Neuron (in vitro differentiated cells): ENCODE data around the gene SEC16B.
"Not testable (repeated sequence)": the region's sequence is repeated elsewhere in the genome, so short reads cannot be mapped to it uniquely, and the experiment has no call there.

ENCODE experiments used
- H2AFZ ChIP-seq: one replicate; pipeline ENCODE4 v1.6.1; 2013; ENCODE audit warnings: low read depth, mild to moderate bottlenecking, inconsistent platforms, low read length, moderate library complexity
- H3K27me3 ChIP-seq: one replicate; pipeline ENCODE4 v1.6.1; 2013; ENCODE audit warnings: low read length; ENCODE audit not compliant: insufficient read depth
- H3K36me3 ChIP-seq: one replicate; pipeline ENCODE4 v1.6.1; 2013; ENCODE audit warnings: low read length; ENCODE audit not compliant: insufficient read depth
- H3K4me1 ChIP-seq: one replicate; pipeline ENCODE4 v1.6.1; 2013; ENCODE audit warnings: low read length; ENCODE audit not compliant: insufficient read depth
- H3K4me3 ChIP-seq: 2 replicates; pipeline ENCODE4 v1.5.1; 2013; ENCODE audit warnings: mild to moderate bottlenecking, low read length, moderate library complexity
- H3K9me3 ChIP-seq: one replicate; pipeline ENCODE4 v1.6.1; 2013; ENCODE audit warnings: low read length

Gene SEC16B

DNA sequence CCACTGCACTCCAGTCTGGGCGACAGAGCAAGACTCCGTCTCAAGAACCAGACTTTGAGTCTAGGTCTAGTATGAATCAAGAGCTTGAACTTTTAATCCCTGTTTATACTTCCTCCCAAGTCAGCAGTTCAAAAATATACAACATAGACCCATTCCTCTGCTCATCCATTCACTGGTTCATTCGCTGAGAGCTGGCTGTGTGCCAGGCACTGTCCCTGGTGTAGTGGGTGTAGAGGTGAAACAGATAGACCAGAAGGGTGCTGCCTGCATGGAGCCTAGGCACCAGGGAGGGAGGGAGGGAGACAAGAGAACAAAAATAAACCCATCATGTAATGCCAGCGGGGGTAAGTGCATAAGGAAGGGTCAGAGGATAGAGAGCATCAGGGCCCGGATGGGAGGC lies 25.5 kb upstream of the SEC16B start:
- no peaks in the 10 kb centered on the region for H3K36me3 ChIP-seq
- peaks cover 5% of the 10 kb centered on the region for H3K27me3 ChIP-seq
- no peaks in the 10 kb centered on the region for H3K4me1 ChIP-seq
- no peak overlapping the region for H3K4me3 ChIP-seq
- H2AFZ ChIP-seq = no peak overlapping the region
- H3K9me3 ChIP-seq = no peaks in the 10 kb centered on the region

- H3K36me3 ChIP-seq, H3K4me3 ChIP-seq, H3K27me3 ChIP-seq, H3K9me3 ChIP-seq, H3K4me1 ChIP-seq, H2AFZ ChIP-seq: not testable (repeated sequence)
Observed at GRCh38 chr1:177986281-177986680, 16.4 kb upstream of the SEC16B start.

GRCh38 chr1:177984761-177985160 lies 14.9 kb upstream of the SEC16B start:
- H3K4me3 ChIP-seq = no peak overlapping the region
- H3K27me3 ChIP-seq = no peaks in the 10 kb centered on the region
- H3K36me3 ChIP-seq = no peaks in the 10 kb centered on the region
- H3K4me1 ChIP-seq = peaks cover 5% of the 10 kb centered on the region
- H3K9me3 ChIP-seq = no peaks in the 10 kb centered on the region
- no peak overlapping the region for H2AFZ ChIP-seq

DNA sequence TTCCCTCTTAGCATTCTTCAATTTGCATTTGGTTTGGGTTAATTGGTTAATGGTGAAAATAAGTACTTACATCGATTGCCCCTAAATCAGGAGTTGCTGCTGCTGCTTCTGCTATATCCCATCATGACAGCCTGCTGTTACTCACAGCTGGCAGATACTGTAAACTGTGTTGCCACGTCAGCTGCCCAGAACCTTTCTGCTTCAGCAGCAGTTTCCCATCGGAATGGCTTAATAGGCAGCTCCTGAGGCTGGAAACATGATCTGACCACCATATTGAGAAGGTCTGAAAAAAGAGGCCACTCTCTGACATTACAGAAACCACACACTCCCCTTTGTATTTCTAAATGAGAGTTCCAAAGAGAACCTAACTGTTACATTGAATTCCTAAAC lies 14.3 kb upstream of the SEC16B start:
- H2AFZ ChIP-seq = no peak overlapping the region
- no peaks in the 10 kb centered on the region for H3K27me3 ChIP-seq
- peaks cover 5% of the 10 kb centered on the region for H3K4me1 ChIP-seq
- no peak overlapping the region for H3K4me3 ChIP-seq
- H3K9me3 ChIP-seq = no peaks in the 10 kb centered on the region
- H3K36me3 ChIP-seq = no peaks in the 10 kb centered on the region

DNA sequence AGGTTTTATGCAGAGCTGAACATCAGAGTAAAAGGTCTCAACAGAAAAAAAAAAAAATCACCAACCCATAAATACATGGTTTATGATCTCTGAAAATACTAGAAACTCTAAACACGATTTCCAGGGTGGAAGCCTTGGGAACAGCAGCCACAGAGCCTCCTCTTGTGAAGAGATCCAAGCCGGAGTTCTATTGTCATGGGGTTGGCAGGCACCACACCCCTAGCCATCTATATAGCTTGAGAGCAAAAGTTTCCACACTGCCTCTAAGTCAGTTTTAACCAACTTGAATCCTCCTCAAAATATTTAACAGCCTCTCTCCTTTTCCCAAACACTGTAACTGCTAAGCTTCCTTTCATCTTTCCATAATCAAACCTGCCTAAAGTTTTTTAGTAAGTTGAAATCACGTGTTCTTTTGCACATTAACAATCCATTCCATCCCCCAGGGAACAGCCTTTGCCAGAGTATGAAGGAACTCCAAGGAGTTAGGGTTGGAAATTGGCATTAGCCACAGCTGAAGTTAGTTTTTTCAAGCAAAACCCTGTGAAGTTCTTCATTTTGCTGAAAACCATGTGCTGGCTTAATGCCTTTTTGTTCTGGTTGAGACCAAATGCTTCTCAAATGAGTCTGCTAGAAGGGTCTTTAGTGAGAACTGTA lies 13.8 kb upstream of the SEC16B start:
- Histone ChIP-seq H3K9me3 (no peaks in the 10 kb centered on the region), H3K4me3 (no peak overlapping the region), H3K36me3 (no peaks in the 10 kb centered on the region), H2AFZ (no peak overlapping the region), H3K4me1 (peaks cover 5% of the 10 kb centered on the region), H3K27me3 (no peaks in the 10 kb centered on the region)

DNA sequence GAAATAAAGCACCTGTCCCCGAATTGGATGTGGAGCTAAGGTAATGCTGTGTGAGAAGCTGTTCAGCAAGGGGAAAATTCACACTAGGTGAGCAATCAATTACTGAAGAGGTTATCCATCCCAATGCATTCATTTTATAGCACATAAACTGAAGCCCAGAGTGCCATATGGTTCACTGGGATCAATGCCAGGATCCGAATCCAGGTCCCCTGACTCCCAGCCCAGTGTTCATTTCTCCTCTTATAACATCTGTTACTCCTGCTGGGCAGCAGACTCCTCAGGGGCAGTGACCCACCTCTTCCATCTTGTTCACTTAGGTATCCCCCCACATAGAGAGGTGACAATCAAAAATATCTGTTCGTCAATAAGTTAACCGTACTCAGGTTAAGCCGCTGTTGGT lies 13.2 kb upstream of the SEC16B start:
- H2AFZ ChIP-seq = no peak overlapping the region
- no peaks in the 10 kb centered on the region for H3K27me3 ChIP-seq
- no peaks in the 10 kb centered on the region for H3K9me3 ChIP-seq
- peaks cover 5% of the 10 kb centered on the region for H3K4me1 ChIP-seq
- no peaks in the 10 kb centered on the region for H3K36me3 ChIP-seq
- no peak overlapping the region for H3K4me3 ChIP-seq

GRCh38 chr1:177981200-177981599 lies 11.3 kb upstream of the SEC16B start:
- Histone ChIP-seq H3K36me3 (no peaks in the 10 kb centered on the region), H3K27me3 (no peaks in the 10 kb centered on the region), H3K4me1 (peaks cover 2% of the 10 kb centered on the region), H3K9me3 (no peaks in the 10 kb centered on the region), H3K4me3 (no peak overlapping the region), H2AFZ (no peak overlapping the region)

DNA sequence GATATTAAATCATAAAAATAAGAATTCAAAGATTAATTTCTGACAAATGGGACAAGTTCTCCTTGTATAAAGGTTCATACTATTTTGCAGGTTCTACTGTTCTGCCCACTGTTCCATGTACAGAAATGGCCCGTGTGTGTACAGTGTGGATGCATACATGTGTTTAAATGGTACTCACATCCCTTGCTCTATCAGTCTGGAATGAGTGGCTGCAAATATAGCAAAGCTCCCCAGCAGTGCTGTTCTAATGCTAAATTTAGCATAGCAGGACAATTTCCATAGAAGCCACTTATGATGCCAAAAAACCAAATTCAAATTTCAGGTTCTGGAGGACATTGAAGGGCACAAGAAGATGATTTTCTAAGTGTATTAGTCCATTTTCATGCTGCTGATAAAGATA lies 9.4 kb upstream of the SEC16B start:
- Histone ChIP-seq H3K9me3 (no peaks in the 10 kb centered on the region), H3K36me3 (no peaks in the 10 kb centered on the region), H3K4me1 (no peaks in the 10 kb centered on the region), H3K4me3 (no peak overlapping the region), H3K27me3 (no peaks in the 10 kb centered on the region), H2AFZ (no peak overlapping the region)

DNA sequence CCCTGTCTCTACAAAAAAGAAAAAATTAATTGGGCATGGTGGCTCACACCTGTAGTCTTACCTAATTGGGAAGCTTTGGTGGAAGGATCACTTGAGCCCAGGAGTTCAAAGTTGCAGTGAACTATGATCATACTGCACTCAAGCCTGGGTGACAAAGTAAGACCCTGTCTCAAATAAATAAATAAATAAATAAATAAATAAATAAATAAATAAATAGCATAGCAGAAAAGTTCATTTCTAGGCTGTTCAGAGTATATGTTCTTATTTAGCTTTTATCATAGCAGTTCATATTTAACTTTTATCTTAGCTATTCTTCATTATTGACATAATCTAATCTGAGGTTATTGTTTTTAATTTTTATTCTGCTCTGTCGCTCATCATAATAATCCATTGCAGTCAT lies 8.7 kb upstream of the SEC16B start:
- Histone ChIP-seq H3K27me3 (no peaks in the 10 kb centered on the region), H2AFZ (no peak overlapping the region), H3K9me3 (no peaks in the 10 kb centered on the region), H3K4me3 (no peak overlapping the region), H3K4me1 (no peaks in the 10 kb centered on the region), H3K36me3 (no peaks in the 10 kb centered on the region)

DNA sequence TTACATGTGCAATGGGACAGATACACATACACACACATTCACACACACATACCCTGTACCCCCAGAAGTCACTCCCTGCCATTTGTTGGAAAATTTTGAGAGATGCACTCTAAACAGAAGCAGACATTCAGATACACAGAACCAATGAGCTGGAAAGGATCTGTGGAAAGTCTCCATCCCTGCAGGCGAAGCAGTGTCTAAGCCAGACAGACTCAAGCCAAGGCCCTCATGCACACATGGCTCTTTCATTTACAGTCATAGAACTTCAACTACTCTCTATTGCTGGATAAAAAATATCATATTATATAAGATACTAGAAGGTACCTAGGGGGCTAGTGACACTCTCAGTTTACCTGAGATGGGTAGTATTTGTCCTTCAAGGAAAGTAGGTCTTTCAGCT lies 7.3 kb upstream of the SEC16B start:
- Histone ChIP-seq H3K9me3 (no peaks in the 10 kb centered on the region), H3K4me3 (no peak overlapping the region), H2AFZ (no peak overlapping the region), H3K4me1 (no peaks in the 10 kb centered on the region), H3K36me3 (no peaks in the 10 kb centered on the region), H3K27me3 (no peaks in the 10 kb centered on the region)

DNA sequence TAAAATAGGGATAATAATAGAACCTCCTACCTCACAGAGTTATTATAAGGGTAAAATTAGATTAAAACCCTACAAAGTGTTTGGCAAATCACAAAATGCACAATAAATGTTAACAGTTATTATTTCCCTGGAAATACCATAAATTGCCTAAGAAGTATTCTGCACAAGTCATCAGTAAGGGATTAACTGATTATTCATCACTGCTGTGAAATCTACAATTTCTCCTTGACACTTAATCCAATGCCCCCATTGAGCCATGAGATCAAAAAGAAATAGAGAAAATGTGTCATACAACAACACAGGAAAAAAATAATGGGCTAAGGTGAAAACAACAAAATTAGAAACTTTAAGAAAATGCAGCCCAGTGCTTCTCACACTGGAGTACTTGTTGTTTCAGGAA lies 6.7 kb upstream of the SEC16B start:
- H3K36me3 ChIP-seq = no peaks in the 10 kb centered on the region
- no peaks in the 10 kb centered on the region for H3K27me3 ChIP-seq
- no peak overlapping the region for H2AFZ ChIP-seq
- no peak overlapping the region for H3K4me3 ChIP-seq
- H3K4me1 ChIP-seq = no peaks in the 10 kb centered on the region
- H3K9me3 ChIP-seq = no peaks in the 10 kb centered on the region

- H3K4me1 ChIP-seq = no peaks in the 10 kb centered on the region
- no peaks in the 10 kb centered on the region for H3K27me3 ChIP-seq
- H3K36me3 ChIP-seq = no peaks in the 10 kb centered on the region
- no peak overlapping the region for H2AFZ ChIP-seq
- H3K9me3 ChIP-seq = no peaks in the 10 kb centered on the region
- no peak overlapping the region for H3K4me3 ChIP-seq
Observed at GRCh38 chr1:177975588-177976495, 6.0 kb upstream of the SEC16B start.

DNA sequence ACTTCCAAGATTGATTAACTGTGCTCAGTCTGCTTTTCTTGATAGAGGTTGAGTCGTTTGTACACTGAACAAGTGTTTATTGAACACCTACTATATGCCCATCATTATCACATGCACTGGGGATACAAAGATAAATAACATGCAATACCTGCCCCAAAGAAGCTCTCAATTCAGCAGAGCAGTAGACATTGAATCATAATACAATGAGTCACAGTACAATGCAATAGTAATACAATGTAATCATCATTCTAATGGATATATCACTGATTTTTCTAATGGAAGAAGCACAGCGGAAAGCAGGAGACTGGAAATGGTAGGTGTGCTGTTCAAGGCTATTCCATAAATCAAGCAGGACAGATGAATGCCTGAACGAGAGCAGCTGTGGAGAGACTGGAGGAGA lies 3.7 kb upstream of the SEC16B start:
- H3K4me1 ChIP-seq = no peaks in the 10 kb centered on the region
- no peaks in the 10 kb centered on the region for H3K36me3 ChIP-seq
- no peak overlapping the region for H2AFZ ChIP-seq
- H3K9me3 ChIP-seq = no peaks in the 10 kb centered on the region
- H3K27me3 ChIP-seq = no peaks in the 10 kb centered on the region
- no peak overlapping the region for H3K4me3 ChIP-seq
